Measurements from ENCODE around the gene POFUT1.

The POFUT1 gene

GRCh38 chr20:32208499-32209154, 947 bp downstream of the POFUT1 start:
- no peak for FAIRE-seq

GRCh38 chr20:32209850-32210605, 2.3 kb downstream of the POFUT1 start:
- no peak for FAIRE-seq

GRCh38 chr20:32213870-32214269, 6.2 kb downstream of the POFUT1 start:
- no peak for FAIRE-seq

GRCh38 chr20:32215147-32215546, 7.5 kb downstream of the POFUT1 start:
- no peak for FAIRE-seq

GRCh38 chr20:32215729-32216128, 8.0 kb downstream of the POFUT1 start:
- no peak for FAIRE-seq

- FAIRE-seq: no peak
Observed at GRCh38 chr20:32216179-32217142, 8.8 kb downstream of the POFUT1 start.

- no peak for FAIRE-seq
Observed at GRCh38 chr20:32218156-32218900, 10.6 kb downstream of the POFUT1 start.

- FAIRE-seq: no peak
Observed at GRCh38 chr20:32224463-32224862, 16.8 kb downstream of the POFUT1 start.

- FAIRE-seq: no peak
Observed at GRCh38 chr20:32226391-32226790, 18.7 kb downstream of the POFUT1 start.

GRCh38 chr20:32227306-32227705, 19.6 kb downstream of the POFUT1 start:
- no peak for FAIRE-seq

GRCh38 chr20:32227744-32228688, 20.3 kb downstream of the POFUT1 start:
- FAIRE-seq: no peak

- no peak for FAIRE-seq
Observed at GRCh38 chr20:32229251-32229747, 21.6 kb downstream of the POFUT1 start.

GRCh38 chr20:32230707-32231106, 23.0 kb downstream of the POFUT1 start:
- FAIRE-seq: no peak

- FAIRE-seq: no peak
Observed at GRCh38 chr20:32231245-32231644, 23.6 kb downstream of the POFUT1 start.

GRCh38 chr20:32231847-32232246, 24.2 kb downstream of the POFUT1 start:
- FAIRE-seq: no peak

- no peak for FAIRE-seq
Observed at GRCh38 chr20:32232326-32232886, 24.7 kb downstream of the POFUT1 start.

- no peak for FAIRE-seq
Observed at GRCh38 chr20:32233286-32233685, 25.6 kb downstream of the POFUT1 start.

GRCh38 chr20:32234135-32234808, 26.6 kb downstream of the POFUT1 start:
- no peak for FAIRE-seq

GRCh38 chr20:32235331-32236047, 27.8 kb downstream of the POFUT1 start:
- FAIRE-seq: no peak

Data from A204.1 (cell line).